Measurements from ENCODE around the gene CNTNAP1.
A peak's percentile ranks its signal among the peaks of the same experiment; 100 is the strongest.

Gene CNTNAP1

DNA sequence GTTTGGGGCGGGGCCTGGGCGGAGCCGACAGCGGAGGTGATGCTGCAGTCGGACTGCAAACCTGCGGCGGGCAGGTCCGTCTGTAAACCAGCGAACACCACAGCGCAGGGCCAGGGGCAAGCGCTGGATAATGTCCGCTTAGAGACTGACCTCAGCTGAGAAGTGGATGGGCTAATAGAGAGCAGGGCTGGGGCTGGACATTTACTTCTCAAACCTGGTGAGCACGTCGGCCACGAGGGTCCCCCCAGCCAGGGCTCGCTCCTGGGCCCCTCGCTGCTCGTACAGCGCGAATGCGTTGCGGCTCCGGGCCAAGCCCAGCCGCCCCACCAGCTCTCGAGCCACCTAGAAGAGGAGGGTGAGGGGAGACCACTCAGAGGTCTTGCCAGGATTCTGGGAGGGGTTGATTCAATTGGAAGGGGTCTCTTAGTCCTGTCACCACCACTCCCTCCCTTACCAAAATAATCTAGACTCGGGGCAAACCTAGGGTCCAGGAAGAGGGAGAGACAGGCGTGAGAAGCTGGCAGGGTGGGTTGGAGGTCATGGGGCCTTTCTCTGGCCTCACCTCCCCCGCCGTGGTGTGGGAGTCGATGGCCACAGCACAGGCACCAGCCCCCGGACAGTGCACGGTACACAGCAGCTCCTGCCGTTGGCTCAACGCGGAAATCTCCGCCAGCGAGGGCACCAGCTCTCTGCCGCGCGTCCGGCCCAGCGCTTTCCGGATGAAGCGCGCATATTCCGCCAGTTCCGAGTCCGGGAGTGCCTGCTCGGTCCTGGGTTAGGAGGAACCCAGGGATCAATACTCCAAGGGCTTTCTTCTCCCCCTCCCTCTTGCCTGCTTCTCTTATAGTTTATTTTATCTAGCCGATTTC lies 11.3 kb upstream of the CNTNAP1 start:
- no peak for DNase-seq

DNA sequence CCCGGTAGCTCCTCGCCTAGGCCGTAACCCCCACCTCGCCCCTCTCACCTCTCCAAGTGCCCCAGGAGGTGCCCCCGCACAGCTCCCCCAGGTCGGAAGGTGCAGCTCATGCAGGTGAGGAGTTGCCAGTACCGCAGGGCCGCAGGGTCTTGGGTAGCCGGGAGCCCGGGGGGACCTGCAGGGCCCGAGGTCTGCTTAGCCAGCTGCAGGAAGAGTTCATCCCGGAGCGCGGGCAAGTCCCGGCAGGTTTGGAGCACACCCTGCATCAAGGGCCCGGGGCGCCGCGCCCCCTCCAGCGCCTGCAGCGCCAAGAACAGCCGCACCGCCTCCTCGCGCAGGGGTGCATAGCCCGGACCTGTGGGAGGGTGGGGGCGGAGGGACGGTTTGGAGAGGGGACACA lies 10.3 kb upstream of the CNTNAP1 start:
- DNase-seq = no peak

DNA sequence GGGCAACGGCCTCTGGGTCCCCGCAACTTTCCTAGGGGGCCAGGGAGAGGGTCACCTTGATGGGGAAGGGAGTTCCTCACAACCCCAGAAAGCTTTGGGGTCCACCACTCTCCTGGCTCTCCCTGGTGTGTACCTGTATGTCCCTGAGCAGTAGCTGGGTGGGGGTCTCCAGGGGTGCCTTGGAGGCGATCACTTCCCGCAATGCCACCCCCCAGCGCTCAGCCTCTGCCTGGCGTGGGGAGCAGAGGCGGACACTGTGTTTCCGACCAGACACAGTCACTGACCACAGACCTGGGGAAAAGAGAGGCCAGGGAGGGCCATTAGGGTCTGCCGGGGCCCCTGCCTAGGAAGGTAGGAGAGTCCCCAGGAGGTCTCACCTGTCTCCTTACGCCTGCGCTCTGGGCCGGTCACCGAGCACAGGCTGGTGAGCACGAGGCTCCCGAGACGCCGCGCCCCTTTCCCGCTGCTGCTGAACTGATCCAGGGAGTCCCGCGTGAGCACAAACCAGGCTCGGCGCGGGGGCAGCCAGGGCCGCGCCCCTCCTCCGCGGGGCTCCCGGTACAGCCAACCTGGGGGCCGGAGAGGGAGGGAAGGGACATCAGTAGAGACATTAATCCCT lies 9.0 kb upstream of the CNTNAP1 start:
- no peak for DNase-seq

DNA sequence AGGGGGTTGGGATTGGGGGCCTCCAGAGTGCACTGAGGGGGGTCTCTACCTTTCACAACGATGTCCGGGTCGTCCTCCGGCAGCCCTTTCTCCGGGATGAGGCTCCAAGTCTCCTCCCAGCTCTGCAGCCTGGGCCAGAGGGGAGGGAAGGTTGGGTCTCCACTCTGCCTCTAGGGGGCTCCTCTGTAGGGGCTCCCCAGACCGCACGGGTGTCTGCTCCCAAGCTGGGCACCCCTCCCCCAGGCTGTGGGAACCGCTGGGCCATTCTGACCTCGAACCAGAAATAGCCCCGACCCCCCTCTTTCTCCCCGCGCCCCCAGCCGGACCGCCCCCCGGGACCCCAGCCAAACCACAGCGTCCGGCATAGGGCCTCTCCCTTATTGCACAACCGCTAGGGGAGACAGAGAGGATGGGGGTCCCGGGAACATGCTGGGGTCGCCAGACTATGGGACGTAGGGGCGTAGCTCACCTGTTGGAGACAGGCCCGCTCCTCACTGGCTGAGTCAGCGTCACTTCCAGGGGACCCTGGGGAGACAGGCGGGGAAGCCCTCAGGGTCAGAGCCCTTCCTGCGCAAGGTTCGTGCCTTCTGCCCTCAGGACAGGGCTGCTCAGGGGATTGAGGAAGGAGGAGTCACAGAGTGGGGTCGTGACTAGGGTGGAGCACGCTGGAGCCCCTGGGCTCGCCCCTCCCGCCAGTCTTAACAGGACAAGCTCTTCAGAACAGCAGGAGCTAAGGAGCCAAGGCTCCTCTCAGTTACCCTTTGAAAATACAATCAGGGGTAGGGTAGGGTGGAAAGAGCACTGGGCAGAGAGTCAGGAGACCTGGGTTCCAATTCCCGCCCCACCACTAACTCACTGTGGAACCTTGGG lies 8.2 kb upstream of the CNTNAP1 start:
- no peak for DNase-seq

DNA sequence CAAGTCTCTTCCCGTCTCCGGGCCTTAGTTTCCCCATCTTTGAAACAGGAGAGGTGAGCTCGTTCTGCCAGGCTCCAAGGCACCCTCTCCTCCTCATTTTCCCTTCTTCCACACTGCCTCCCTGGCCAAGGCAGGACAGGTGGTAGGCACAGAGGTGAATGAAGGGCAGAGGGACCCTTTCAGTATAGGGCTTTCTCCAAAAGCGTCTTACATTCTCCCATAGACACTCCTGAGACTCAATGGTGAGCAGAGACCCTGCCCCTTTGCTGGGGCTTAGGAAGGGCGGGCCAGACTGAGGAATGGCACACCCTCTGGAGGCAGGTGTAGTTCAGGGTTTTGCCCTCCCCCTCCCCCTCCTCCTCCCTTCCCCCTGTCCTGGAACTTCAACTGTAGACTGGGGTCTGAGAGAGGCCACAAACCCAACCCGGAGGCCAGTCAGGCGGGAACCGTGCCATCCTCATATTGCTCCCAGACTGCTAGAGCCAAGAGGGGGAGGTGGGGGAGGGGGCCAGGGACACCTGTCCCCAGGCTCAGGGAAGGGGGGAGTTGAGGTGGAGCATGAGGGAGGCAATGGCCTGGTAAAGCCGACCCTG lies 7.5 kb upstream of the CNTNAP1 start:
- no peak for DNase-seq

DNA sequence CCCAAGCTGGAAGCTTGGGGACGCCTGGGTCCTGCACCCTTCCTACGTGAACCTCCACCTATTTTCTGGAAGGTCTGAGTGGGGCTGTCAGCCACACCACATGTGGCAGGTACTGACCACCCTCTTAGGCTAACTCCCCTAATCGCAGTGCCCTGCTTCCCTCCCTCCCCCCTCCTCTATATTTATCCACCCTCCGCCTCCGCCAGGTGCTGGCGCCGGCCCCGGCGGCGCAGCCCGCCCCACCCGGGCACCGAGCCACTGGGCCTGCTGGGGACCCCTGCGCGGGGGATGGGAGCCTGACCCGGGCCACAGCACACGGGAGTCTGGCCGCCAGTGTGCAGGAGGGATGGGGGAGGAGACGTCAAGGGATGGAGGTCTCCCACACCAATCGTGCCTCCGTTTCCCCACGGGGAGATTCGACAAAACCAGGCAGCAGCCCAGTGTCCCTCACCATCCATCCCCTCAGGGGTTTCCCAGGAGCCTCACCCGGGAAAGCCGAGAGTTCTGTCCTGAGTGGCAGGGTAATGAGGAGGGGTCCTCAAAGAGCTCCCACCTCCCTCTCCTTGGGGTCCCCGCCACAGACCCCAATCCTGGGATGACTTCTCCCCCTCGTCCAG lies 6.9 kb upstream of the CNTNAP1 start:
- no peak for DNase-seq

DNA sequence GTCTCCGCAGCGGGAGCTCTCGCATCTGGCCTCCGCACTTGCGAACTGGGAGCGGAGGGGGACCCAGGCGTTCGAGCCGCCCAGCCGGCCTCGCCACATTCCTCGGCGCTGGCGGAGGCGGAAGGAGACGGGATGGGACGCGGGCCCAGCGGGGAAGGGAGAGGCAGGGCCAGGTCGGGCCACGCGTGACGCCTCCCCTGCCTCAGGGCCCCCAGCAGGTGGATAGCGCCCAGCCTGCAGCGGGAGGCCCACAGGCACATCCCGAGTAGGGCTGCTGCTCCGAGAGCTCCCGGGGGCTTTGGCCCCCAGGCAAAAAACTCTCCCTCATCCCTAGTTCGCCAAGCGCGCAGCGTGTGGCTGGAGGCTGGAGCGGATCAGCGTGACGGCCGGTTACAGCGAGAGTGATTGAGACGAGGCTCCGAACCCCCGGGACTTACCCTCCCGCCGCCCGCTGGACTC lies 6.3 kb upstream of the CNTNAP1 start:
- no peak for DNase-seq

DNA sequence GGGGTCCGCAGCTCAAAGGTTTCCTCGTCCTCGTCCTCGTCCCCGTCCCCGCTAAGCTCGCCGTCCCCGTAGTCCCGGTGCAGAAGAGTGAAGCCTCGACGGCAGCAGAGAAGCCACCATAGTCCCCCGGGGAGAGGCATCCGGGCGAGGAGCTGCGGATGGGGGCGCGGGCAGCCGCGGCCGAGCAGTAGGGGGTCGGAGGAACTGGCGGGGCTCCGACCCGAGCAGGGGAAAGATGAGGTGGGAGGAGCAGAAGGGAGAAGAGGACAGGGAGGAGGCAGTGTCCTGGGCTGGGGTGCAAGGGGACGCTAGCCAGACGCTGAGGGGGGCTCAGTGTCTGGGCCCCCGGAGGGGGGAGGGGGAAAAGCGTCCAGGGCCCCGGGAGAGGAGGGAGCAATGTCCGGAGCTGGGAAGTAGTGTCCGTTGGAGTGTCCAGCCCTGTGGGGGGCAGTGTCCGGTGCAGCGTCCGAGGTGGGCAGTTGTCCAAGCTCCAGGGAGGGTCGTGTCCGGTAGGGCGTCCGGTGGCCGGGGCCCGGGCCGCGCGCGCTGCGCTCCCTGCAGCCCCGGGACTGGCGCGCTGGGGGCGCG lies 5.8 kb upstream of the CNTNAP1 start, which contains the start of gene PLEKHH3:
Gene PLEKHH3, minus strand, starts transcription at position 571 of the 588 bp plus-strand sequence. Its CDS starts 431 bp downstream, at position 140.
- no peak for DNase-seq

DNA sequence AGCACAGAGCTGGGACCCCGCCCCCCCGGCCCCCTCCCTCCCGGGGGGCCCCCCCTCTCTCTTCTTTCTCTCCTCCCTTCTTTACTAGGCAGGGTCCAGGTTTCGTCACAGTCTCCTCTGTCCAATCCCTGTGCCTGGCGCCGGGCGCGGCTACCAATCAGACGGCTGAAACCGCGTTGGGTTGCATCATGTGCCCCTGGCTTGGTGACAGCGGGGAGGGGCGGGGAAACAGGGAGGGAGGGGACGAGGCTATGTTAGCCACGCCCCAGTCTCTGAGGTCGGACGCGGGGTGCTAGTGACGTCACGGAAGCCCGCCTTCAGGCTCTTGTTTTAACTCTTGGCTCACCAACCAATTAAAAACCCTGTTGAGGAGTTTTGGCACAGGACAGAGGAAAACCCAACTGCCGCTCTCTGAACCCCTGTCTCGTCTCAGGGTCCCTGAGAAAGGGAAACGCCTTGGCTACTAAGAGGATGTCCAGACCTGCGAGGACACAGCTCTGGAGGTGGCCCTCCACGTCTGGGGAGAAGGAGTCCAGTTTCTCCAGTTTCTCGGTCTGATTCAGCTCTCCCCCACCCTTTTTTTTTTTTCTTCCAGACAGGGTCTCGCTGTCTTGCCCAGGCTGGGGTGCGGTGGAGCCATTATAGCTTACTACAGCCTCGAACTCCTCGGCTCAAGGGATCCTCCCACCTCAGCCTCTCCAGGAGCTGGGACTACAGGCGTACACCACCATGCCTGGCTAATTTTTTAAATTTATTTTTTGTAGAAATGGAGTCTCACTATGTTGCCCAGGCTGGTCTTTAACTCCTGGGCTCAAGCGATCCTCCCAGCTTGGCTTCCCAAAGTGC lies 5.1 kb upstream of the CNTNAP1 start:
- peak; percentile 100 for DNase-seq

DNA sequence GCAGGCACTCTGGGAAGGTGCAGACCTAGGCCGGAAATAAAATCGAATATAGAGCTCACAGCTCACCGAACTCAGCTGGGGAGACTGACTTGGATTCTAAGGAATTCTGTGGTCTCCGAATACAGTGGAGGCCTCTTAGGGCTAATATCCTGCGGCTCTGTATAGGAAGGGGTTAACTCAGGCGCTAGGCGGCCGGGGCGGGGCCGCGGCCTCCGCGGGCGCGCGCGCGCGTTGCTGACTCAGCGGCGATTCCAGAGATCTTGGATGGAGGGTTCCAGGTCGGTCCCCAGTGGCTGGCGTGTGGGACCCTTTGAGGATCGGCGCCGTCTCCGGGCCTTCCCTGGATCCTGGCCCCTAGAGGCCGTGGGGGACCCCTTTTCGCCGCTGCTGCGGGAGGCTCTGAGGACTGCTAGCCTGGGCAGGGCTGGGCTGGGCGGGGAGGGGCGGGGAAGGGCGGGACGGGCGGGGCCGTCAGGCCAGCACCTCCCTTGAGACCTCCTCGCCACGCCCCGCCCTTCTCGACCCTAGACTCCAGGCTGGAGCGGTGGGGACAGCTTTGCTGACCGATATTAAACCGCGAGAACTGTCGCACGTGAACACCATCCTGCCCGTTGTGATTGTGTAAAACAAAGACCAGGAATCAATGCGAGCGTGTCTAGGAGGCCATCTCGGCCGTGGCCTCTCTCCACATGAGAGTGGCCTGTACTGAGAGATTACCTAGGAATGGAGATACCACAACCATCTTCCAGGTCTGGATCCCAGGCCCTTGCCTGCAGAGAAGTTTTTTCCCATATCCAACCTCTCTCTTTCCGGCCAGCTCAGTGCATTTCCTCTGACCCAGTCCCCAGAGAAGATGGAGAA lies 4.2 kb upstream of the CNTNAP1 start:
- DNase-seq = peak; percentile 85

DNA sequence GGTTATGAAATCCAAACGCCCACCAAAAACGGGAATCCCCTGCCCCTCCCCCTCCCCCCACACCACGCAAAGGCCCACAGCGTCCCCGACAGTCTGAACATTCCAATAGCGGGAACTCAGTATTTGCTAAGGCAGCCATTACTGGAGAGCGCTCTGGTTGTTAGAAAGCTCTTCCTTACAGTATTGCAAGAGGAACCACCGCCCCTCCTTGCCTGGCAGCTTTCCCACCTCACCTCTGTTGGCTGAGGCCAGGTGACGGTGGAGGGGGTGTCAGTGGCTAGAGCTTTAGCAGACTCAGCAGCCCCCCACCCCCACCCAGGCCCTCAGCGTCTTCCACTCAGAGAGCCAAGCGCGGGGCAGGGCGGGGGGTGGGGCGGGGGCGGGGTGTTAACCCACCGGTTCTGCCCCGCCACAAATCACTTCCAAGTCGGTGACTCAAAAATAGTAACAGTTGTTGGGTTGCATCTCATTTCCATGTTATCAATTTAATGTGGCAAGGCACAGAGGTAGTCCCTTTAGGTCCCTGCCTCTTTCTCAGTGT lies 3.3 kb upstream of the CNTNAP1 start:
- DNase-seq = peak; percentile 58

DNA sequence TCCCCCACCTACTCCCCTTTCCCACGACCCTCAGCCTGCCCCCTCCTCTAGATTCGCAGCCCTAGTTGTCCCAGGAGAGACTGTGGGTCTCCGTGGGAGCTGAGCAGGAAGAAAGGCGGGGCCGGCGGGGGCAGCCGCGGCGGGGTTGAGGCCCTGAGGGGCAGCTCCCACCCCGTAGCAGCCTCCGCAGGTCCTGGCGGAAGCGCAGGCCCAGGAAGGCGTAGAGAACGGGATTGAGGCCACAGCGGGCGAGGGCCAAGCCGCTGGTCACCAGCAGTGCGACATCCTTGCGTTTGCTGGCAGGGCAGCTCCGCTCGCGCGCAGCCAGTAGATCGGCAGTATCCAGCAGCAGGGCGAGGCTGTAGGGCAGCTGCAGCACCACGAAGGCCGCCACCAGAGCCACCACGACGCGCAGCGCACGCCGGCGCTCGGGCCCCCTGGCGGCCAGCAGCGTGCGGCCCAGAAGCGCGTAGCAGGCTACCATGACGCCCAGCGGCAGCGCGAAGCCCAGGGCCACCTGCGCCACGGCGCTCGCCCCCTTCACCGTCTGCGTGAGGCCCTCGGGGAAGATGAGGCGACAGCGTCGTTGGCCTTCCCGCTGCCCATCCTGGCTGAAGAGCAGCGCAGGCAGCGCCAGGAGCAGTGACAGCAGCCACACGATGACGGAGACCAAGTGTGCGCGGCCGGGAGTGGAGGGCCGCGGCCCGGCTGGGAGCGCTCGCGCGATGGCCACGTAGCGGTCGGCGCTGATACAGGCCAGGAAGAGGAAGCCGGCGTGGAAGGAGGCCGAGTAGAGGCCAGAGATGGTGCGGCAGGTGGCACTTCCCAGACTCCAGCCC lies 2.6 kb upstream of the CNTNAP1 start:
- peak; percentile 81 for DNase-seq

DNA sequence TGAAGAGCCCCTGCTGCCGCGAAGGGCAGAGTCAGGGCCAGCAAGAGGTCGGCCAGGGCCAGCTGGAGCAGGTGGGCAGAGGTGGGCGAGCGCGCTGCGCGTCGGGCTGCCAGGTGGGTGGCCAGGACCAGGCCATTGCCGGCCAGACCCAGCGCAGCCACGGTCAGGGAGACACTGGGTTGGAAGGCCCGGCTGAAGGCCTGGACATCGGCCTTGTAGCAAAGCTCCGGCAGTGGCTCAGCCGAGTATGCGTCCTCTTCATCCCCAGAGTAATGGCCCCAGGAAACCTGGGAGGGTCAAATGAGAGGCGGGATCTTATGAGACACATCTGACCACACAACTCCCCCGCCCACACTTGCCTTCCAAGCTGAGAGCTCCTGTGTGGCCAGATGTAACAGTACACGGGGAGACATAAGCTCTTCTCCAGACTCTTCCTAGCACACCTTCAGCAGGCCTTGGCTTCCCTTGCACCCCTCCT lies 2.0 kb upstream of the CNTNAP1 start:
- DNase-seq = no peak

DNA sequence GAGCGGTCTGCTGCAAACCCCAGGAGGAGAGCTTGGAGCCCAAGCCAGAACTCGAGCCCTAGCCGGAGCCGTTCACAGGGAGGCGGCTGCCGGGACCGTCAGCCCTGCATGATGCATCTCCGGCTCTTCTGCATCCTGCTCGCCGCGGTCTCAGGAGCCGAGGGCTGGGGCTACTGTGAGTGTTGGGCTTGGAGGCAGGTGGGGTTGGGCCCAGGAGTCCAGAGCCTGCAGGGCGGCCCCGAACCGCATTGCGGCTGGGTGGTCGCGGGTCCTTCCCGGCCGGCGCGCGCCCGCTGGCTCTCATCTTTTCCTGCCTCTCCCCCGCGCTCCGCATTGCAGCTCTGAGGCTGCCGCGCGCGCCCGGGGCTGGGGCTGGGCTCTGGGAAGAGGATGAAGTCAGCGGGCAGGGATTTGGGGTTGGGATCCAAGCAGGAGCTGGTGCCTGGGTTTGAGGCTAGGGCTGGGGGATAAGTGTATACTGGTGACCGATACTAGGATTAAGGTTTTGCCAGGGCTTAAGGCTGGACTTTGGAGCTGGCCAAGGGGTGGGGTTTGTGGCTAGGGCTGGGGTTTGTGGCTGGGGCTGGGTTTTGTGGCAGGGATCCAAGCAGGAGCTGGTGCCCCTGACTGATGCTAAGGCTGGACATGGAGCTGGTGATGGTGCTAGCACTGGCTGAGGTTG lies 532 bp downstream of the CNTNAP1 start:
- peak; percentile 51 for DNase-seq

DNA sequence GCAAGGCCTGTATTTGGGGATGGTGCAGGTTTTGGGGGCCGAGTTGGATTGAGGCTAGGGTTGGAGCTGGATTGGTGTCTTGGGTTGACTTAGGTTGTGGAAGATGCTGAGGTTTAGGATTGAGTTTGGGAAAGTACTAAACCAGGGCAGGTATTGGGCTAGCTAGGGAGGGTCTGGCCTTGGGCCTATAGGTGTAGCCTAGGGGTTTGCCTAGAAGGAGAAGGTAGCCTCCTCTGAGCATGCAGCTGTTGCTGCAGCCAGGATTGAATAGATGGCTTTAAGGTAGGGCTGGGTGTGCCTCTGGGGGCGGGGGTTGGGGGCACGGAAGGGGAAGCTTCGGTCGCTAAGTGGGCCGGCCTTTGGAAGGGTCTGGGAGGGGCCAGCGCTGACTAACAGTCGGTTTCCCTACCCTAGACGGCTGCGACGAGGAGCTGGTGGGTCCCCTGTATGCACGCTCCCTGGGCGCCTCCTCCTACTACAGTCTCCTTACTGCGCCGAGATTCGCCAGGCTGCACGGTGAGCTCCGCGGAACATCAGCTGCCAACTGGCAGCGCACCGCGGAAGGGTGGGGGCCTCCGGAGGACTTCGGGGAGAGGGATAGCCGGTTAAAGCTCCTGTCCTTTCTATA lies 1.2 kb downstream of the CNTNAP1 start:
- peak; percentile 36 for DNase-seq

DNA sequence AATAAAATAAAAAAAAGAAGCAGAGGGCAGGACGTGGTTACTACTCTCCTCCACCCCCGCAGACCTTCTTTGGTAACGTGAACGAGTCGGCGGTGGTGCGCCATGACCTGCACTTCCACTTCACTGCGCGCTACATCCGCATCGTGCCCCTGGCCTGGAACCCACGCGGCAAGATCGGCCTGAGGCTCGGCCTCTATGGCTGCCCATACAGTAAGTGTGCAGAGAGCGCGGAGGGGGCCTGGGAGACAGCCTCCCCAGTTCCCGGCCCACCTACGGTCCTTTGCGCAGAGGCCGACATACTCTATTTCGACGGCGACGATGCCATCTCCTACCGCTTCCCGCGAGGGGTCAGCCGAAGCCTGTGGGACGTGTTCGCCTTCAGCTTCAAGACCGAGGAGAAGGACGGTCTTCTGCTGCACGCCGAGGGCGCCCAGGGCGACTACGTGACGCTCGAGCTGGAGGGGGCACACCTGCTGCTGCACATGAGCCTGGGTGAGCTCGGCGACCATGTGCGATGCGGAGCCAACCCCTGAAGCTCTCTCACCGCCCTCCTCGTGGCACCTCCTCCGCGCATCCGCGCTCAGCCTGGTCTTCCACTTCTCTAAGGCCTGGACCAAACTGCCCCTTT lies 2.7 kb downstream of the CNTNAP1 start:
- DNase-seq = no peak

DNA sequence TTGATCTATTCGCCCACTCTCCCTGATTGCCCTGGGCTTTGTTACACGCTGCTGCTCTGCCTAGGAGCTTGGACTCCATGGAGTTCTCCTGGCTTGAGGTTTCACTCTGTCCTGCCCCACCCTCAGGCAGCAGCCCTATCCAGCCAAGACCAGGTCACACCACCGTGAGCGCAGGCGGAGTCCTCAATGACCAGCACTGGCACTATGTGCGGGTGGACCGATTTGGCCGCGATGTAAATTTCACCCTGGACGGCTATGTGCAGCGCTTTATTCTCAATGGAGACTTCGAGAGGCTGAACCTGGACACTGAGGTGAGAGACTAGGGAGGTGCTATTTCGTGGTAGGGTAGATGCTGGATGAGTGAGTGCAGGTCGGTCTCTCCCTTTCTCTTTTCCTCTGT lies 3.5 kb downstream of the CNTNAP1 start:
- no peak for DNase-seq

All from stimulated activated CD4-positive, alpha-beta T cell treated with anti-CD3 and anti-CD28 coated beads, Interleukin-15, amount 100 ng/mL, for 24 hours (primary cell).